ENCODE results near the gene KIAA1958.
"Not testable (repeated sequence)": the region's sequence is repeated elsewhere in the genome, so short reads cannot be mapped to it uniquely, and the experiment has no call there.

KIAA1958 gene

DNA sequence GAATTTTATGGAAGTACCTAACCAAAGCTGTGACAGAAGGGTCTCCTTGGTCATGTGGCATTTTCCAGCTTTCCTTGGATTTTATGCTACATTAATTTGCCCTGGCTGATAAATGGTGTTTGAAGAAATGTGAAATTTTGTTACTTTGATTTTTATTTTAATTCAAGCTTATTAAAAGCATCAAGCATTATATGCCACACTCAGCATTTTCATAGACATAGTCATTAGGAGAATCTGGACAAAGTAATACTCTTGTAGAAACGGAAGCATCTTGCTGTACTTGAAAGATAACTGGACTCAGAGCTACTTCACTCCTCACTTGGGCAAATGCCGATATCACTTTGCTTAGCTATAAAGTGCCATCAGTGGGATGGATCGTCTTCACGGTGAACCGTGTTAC, 177.1 kb downstream of the KIAA1958 start:
- DNase-seq (ENCODE audit: low read depth): no peak

DNA sequence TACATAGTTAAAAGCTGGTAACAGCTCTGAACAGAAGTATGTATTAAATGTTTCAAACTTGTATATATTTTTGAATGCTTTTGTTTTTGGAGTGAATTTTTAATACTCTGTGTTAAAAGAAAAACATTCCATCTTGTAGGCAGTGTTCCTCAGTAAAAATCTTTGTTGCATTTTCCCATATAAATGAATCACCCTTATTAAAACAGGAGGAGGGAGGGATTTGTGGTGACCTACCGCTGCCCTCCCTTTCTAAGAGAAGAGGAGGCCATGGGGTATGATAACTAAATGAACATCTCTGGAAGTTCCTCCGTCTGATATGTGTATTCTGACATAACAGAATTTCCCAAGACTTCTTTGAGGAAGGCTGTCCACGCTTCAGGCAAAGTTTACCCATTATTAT, 177.9 kb downstream of the KIAA1958 start:
- no peak for DNase-seq (ENCODE audit: low read depth)

DNA sequence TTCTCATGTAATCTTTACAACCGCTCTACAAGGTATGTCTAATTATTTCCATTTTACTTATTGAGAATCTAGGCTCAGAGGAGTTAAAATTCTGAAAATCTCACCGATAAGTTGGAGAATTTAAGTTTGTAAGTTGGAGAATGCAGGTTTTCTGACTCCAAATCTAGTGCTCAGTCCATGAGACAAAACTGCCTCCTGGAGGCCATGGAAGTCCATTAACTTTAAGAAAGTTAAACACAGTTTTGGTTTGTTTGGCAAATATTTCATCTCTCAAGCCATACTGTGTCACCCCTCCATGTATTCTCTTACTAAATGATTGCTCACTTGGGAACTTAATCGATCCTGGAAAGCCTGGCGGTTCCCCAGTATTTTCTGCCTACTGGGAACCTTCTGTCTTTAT, 178.7 kb downstream of the KIAA1958 start:
- no peak for DNase-seq (ENCODE audit: low read depth)

DNA sequence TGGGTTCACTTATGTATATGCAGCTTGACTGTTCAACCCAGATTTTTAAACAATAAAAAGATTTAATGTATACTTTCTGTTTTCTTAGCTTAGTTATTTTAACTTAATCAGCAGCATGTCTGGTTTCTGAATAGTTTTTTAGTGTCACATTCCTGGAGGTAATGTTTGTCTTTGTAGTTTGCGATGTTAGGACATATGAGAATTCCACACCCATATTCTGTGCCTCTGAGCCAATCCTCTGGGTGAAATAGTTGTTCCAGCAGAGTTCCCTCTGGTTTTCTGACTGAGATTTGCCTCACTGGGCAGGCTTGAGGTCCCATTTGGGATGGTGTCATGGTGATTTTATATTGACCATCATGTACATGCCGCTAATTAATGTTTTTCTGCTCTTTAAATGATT, 182.7 kb downstream of the KIAA1958 start:
- no peak for DNase-seq (ENCODE audit: low read depth)

DNA sequence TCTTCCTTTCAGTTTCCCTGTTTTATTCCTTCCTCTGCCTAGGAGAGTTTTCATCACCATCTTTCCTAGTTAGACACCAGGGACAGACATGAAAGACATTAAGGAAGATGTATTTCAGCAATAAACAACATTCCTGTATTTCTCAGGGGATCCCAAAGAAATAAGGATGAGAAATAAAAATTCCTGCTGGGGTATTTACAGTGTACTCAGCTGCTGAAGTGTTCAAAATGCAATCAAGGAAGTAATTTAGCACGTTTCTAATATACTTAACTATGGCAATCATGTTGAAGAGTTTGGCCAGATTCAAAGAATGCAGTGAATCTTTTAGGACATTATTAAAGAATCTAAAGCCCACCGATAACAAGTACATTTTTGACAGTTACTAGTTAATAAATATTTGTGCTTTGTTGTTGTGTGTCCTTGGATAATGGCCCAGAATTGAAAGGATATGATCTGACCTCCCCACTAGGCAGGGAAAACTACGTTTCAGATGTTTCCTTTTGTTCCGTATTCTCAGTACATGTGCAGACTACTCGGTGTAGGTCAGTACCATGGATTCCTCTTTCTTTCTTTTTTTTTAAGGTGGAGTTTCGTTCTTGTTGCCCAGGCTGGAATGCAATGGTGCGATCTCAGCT, 184.5 kb downstream of the KIAA1958 start:
- DNase-seq (ENCODE audit: low read depth): no peak

DNA sequence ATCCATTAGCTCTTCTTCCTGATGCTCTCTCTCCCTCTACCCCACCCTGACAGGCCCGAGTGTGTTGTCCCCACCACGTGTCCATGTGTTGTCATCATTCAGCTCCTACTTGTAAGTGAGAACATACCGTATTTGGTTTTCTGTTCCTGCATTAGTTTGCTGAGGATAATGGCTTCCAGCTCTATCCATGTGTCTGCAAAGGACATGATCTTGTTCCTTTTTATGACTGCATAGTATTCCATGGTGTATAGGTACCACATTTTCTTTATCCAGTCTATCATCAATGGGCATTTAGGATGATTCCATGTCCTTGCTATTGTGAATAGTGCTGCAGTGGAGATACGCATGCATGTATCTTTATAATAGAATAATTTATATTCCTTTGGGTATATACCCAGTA, 186.6 kb downstream of the KIAA1958 start:
- DNase-seq (ENCODE audit: low read depth): not testable (repeated sequence)

DNA sequence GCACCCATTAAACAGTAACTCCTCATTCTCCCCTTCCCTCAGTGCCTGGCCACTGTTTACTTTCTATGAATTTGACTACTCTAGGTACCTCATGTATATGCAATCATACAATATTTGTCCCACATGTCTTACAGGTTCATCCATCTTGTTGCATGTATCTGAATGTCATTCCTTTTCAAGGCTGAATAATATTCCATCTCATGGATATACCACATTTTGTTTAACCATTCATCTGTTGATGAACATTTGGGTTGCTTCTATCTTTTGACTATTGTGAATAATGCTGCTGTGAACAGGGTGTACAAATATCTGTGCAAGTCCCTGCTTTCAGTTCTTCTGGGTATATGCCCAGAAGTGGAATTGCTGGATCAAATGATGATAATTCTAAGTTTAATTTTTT, 190.4 kb downstream of the KIAA1958 start:
- DNase-seq (ENCODE audit: low read depth): no peak

DNA sequence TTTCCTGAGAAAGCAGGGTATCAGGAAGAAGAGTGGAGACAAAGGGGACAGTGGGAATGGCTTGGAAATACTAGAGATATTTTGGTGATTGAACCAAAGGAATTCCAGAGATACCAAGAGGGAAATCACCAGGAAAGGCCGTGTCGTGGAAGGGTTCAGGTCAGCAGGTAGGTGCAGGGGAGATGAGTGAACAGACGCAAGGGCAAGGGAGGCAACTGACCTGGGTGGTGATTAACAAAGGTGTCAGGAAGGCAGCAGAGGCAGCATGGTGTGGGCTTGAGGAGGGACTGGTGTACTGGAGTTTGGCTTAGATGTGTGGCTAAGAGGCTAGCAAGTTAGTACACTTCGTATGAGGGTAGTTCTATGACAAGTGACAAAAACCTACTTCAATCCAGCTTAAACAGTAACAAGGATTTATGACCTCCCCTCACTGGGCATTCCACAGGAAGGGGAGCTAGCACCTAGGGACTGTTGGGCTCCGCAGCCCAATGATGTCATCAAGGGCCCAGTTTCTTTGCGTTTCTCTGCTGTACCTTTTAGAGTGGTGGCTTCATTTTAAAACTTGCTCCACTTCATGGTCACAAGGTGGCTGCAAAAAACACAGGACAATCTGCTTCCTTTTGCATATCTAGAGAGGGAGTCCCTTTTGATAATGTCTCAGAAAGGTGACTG, 194.2 kb downstream of the KIAA1958 start:
- no peak for DNase-seq (ENCODE audit: low read depth)

DNA sequence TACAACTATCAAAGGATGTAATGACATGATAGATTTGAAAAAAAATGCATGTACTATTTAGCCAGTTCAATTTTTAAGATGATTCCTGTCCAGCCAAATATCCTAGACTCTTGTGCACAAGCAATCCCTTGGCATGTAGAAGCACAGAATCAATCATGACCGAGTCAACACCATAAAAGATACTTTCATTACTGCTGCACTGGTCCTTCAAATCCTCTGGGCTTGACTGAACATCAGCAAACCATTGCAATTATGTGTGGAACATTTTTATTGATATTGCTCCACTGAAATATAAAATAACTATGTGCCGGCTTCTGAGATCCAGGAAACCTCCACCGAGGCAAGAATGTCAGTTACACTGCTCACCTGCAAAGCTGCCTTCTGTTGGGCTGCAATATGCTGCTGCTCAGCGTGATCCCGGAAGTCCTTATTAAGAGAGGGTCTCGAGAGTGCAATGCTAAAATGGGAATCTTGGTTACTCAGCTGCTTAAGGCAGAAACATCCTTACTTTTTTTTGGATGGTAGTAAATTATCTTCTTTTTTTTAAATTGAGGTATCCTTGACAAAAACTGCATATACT, 202.6 kb downstream of the KIAA1958 start:
- no peak for DNase-seq (ENCODE audit: low read depth)

DNA sequence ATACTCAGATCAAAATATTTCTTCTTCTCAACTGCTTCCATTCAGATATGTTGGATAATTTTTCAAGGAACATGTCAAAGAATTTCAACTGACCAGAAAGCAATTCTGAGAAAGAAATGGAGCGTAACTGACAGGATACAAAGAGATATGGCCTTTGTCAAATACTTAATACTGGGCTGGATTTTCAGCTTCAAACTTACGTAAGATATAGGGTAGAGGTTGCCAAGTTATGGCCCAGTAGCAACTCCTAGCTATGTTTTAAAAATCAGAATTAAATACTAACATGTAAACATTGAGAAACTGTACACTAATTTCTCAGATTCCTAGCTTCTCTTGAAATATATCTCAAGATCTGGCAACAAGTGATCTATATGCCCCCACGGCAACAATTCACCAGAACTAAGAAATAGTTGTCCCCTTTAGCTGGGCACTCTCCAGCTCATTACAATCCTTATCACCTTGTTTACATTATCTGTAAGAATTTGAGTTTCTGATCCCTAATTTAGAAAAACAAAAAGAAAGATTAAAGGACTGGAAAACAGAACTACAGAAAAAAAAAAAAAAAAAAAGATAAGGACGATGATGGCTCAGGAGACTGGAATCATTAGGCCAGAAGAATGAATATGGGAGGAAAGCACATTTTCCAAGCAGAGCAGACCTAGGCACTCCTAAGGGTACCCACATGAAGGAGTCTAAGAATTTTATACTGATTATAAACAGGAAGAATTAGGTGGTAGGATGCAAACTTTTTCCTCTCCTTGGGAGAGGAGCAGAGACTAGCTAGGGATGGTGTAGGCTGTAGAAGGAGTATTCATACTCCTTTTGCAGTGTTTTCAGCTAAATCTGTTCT, 208.3 kb downstream of the KIAA1958 start:
- DNase-seq (ENCODE audit: low read depth): no peak

DNA sequence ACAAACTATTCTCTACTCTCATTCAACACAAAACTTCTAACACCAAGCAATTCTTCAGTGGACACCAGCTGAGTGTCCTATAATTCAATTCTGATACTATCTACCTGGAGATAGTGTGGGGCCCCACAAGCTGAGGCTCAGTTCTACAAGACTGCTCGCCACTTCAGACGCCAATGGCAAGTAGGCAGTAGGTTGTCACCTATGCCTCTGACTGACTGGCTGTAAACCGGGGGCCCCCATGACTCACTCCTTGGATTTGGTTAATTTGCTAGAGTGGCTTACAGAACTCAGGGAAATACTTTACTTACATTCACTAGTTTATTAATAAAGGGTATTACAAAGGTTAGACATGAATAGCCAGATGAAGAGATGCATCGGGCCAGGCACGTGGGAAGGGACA, 209.8 kb downstream of the KIAA1958 start:
- no peak for DNase-seq (ENCODE audit: low read depth)

DNA sequence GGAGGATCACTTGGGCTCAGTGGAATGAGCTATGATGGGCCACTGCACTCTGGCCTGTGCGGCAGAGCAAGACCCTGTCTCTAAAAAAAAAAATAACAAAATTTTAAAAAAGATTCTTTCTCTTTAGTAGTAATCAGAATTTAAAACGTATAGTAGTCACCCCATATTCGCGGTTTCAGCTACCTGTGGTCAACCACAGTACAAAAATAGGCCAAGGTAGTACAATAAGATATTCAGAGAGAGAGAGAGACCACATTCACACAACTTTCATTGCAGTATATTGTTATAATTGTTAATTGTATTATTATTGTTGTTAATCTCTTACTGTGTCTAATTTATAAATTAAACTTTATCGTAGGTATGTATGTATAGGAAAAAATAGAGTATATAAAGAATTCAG, 212.6 kb downstream of the KIAA1958 start:
- DNase-seq (ENCODE audit: low read depth): no peak

DNA sequence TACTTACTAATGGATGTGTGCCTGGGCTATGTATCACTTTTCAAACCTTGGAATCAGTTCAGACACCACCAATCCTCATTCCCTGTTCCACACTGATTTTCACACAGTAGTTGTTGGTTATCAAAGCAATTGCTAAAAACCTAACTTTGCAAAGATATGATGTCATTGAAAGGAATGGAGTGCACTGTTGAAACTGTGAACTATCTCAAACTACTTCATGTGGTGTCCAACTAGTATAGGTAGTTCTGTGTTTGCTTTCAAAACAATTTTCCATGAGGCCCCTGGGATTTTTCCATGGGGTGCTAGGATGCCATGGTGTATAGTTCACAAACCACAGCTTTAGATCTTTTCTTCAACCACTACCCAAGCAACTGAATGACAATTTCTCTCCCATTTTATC, 213.5 kb downstream of the KIAA1958 start:
- DNase-seq (ENCODE audit: low read depth): no peak

DNA sequence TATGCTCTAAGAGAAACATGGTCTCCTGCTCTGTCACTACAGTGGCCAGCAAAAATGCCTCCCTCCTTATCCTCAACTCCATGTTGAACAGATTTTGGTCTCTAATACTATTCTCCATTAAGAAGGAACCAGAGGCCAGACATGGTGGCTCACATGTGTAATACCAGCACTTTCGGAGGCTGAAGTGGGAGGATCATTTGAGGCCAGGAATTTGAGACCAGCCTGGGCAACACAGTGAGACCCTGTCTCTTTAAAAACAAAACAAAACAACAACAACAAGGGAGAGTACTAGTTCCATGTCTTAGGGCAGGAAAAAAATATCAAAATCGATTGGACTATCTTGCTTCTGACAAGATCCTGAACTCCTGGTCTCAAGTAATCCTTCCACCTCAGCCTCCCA, 216.7 kb downstream of the KIAA1958 start:
- no peak for DNase-seq (ENCODE audit: low read depth)

DNA sequence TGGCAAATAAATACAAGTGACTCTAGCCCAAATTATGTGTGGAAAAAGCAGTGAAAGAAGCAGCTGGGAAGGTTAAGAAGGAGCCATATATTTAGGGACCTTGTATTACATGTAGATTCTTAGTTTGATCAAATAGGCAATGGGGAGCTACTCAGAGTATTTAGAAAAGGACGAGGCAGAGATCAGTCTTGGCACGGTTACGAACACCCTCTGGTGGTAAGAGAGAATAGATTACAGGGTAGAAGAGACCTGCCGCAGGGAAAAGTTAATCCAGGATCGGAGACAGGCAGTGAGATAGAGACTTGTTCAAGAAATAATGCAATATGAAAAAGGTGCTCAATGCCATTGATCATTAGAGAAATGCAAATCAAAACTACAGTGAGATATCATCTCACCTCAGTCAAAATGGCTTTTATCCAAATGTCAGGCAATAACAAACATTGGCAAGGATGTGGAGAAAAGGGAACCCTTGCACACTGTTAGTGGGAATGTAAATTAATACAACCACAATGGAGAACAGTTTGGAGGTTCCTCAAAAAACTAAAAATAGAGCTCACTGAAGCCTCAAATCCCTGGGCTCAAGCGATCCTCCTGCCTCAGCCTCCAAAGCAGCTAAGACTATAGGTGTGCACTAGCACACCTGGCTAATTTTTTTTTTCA, 219.3 kb downstream of the KIAA1958 start:
- no peak for DNase-seq (ENCODE audit: low read depth)

DNA sequence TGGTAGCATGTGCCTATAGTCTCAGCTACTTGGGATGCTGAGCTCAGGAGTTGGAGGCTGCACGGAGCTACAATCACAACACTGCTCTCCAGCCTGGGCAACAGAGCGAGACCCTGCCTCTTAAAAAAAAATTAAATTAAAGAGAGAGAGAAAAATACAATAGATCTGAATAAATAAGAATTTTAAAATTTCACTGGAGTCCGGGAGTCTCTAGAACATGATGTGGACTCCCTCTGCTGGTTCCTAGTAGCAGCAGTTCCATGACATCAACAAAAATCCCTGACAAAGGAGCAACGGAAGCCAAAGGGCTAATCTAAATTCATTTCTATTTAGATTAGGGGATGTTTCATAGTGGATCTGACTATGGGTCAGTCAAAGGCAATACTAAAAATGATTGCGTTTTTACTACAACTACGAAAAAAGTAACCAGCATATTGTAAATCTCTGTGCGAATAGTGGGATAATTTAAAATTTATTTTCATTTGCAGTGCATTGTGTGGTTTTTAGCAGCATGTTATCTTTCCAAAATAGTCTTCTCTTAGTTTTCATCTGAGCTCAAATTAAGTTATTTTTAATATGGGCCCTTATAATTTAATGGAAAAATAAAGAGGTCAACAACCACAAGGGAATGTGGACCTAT, 224.5 kb downstream of the KIAA1958 start:
- DNase-seq (ENCODE audit: low read depth): no peak

DNA sequence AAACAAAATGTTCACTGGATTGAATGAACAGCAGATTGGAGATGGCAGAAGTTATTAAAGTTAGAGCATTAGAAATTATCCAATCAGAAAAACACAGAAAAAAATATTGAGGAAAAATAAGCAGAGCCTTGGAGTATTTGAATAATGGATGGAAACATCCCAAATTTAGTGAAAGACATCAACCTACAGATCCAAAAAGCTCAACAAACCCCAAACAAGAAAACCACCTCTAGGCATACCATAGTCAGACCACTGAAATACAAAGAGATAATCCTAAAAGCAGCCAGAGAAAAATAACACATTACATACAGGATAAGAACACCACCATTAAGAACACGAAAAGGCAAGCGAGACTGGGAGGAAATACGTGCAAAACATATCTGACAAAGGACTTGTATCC, 226.1 kb downstream of the KIAA1958 start:
- no peak for DNase-seq (ENCODE audit: low read depth)

DNA sequence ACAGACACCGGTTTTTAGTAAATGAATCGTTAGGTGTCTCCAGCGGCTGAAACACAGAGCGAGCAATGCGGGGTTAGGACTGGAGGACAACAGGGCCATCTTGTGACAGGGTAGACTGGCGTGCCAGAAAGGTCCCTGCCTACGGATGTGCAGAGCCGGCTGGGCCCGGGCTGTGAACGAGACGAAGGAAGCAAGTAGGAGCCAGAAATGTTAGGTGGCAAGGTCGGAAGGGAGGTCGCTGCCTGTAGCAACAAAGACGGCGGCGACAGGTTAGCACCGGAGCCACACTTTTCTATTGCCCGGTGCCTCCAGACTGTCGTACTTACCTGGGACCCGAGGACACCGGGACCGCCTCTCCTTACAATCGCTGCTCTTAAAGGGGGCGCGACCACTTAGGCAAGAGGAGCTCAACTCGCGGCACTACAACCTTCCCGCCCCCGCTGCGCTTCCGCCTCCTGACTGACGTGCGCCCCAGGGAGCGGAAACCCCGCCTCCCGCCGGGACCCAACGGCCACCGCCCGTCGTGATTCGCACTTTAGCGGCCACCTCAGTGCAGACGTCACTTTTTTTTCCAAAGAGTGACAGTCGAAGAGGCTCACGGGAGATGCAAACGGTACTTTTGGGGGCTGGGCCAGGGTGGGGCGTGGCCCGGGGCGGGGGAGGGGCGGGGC, 231.2 kb downstream of the KIAA1958 start, which contains the start of gene INIP:
TSS of gene INIP (minus strand) at position 457 of the 671 bp plus-strand sequence. CDS start 1,632 bp downstream, outside the sequence.
- peak; percentile 97 for DNase-seq (ENCODE audit: low read depth)

All from stimulated activated CD8-positive, alpha-beta memory T cell treated with anti-CD3 and anti-CD28 coated beads, Interleukin-12 subunit alpha, Interleukin-12 subunit beta, amount 100 ng/mL, for 4 hours (primary cell).